H1 (cell line): Measurements from ENCODE around the gene HSD17B10. TPM values are rescaled to one million over a fixed set of nuclear protein-coding genes. Genes with fewer than 3 reads are reported as not detected.

Experiments
- CTCF ChIA-PET: fragments of 300-600 bp; sonication (Branson Sonifier 250); formaldehyde crosslinking; loops from one replicate; lab custom pipeline; 2021; ENCODE audit not compliant: partially characterized antibody; lab: Charles Lee
- POLR2A ChIA-PET: fragments of 300-600 bp; sonication (Branson Sonifier 250); formaldehyde crosslinking; loops from one replicate; lab custom pipeline; 2021; ENCODE audit warnings: inconsistent platforms; ENCODE audit not compliant: partially characterized antibody; lab: Charles Lee
- DNase-seq, 2 experiments: peaks; one replicate each; pipeline versions ENCODE4 v3.0.0 to v3.0.0-alpha.2; 2010 to 2022; ENCODE audit warnings: low spot score in 2 of 2, low read depth in 1 of 2, mixed read lengths in 1 of 2
- FAIRE-seq: peaks from 2 replicates; lab custom pipeline; 2011; peaks lifted over from hg19 to GRCh38; lab: Jason Lieb, UNC
- H2AFZ ChIP-seq: 2 replicates; pipeline ENCODE4 v1.8.1; 2012; ENCODE audit warnings: low read length, inconsistent platforms
- H2AK5ac ChIP-seq: 2 replicates; pipeline ENCODE4 v1.6.1; 2013; ENCODE audit warnings: low read depth, low read length
- H2BK120ac ChIP-seq: replicated peaks from 2 replicates; pipeline ENCODE3; 2013; ENCODE audit warnings: low read depth, low read length, inconsistent platforms
- H2BK12ac ChIP-seq: 2 replicates; pipeline ENCODE4 v1.6.1; 2013; ENCODE audit warnings: low read depth, low read length
- H2BK15ac ChIP-seq: 2 replicates; pipeline ENCODE4 v1.6.1; 2013; ENCODE audit warnings: low read length
- H2BK20ac ChIP-seq: 2 replicates; pipeline ENCODE4 v1.6.1; 2013; ENCODE audit warnings: low read length
- H2BK5ac ChIP-seq: 2 replicates; pipeline ENCODE4 v1.6.1; 2013; ENCODE audit warnings: low read depth, low read length
- H3K14ac ChIP-seq: 2 replicates; pipeline ENCODE4 v1.6.1; 2013; ENCODE audit warnings: inconsistent platforms; ENCODE audit not compliant: insufficient read length
- H3K18ac ChIP-seq: 2 replicates; pipeline ENCODE4 v1.6.1; 2013; ENCODE audit warnings: low read length; ENCODE audit errors: extremely low read depth
- H3K23ac ChIP-seq: 2 replicates; pipeline ENCODE4 v1.6.1; 2013; ENCODE audit warnings: inconsistent platforms; ENCODE audit not compliant: insufficient read length
- H3K23me2 ChIP-seq: 2 replicates; pipeline ENCODE4 v1.6.1; 2013; ENCODE audit warnings: low read depth, low read length
- H3K27ac ChIP-seq: 2 replicates; pipeline ENCODE4 v1.6.1; 2011; ENCODE audit warnings: low read depth, low read length, inconsistent platforms
- H3K27me3 ChIP-seq, 4 experiments: replicated peaks in 1 of 4; 1 replicate in 1 of 4; 2 replicates in 3 of 4; pipeline versions ENCODE4 v1.6.1 to v1.8.1; 2011 to 2013; ENCODE audit warnings: low read length in 3 of 4, mild to moderate bottlenecking in 3 of 4, inconsistent platforms in 2 of 4, mixed read lengths in 2 of 4, moderate library complexity in 1 of 4; ENCODE audit not compliant: control insufficient read depth in 3 of 4, insufficient read depth in 3 of 4; ENCODE audit errors: extremely low read depth in 1 of 4
- H3K36me3 ChIP-seq, 4 experiments: 2 replicates each; pipeline versions ENCODE4 v1.6.1 to v1.8.1; 2011 to 2013; ENCODE audit warnings: mild to moderate bottlenecking in 4 of 4, low read length in 3 of 4, moderate library complexity in 2 of 4, control low read depth in 1 of 4, inconsistent platforms in 1 of 4; ENCODE audit not compliant: insufficient read depth in 4 of 4, control insufficient read depth in 2 of 4
- H3K4ac ChIP-seq: replicated peaks from 2 replicates; pipeline ENCODE3; 2013; ENCODE audit warnings: low read length, low read depth, mixed read lengths, inconsistent platforms; ENCODE audit not compliant: insufficient read length
- H3K4me1 ChIP-seq, 4 experiments: replicated peaks in 1 of 4; 1 replicate in 1 of 4; 2 replicates in 3 of 4; pipeline versions ENCODE4 v1.6.1 to v1.8.1; 2011 to 2013; ENCODE audit warnings: low read length in 3 of 4, inconsistent platforms in 2 of 4, mixed read lengths in 1 of 4; ENCODE audit not compliant: insufficient read depth in 4 of 4, control insufficient read depth in 3 of 4
- H3K4me2 ChIP-seq, 2 experiments: 2 replicates each; pipeline versions ENCODE4 v1.6.1 to v1.8.1; 2011 to 2013; ENCODE audit warnings: low read depth in 2 of 2, low read length in 2 of 2, control low read depth in 1 of 2, inconsistent platforms in 1 of 2, mild to moderate bottlenecking in 1 of 2; ENCODE audit not compliant: insufficient read depth in 1 of 2
- H3K4me3 ChIP-seq, 4 experiments: fragments of 200-600, 300-600 bp in 1 of 4; sonication (generic), shearing (Covaris generic), sonication (Bioruptor Twin) in 1 of 4; 2 replicates each; pipeline versions ENCODE4 v1.5.1 to v1.8.1; 2011 to 2016; ENCODE audit warnings: low read length in 4 of 4, low read depth in 3 of 4, control low read depth in 2 of 4, inconsistent platforms in 2 of 4, mild to moderate bottlenecking in 2 of 4, mixed read lengths in 1 of 4, moderate library complexity in 1 of 4; ENCODE audit not compliant: insufficient read depth in 2 of 4; ENCODE audit errors: extremely low read depth in 1 of 4
- H3K56ac ChIP-seq: replicated peaks from 2 replicates; pipeline ENCODE3; 2013; ENCODE audit warnings: low read depth, mild to moderate bottlenecking, mixed read lengths, low read length, inconsistent platforms; ENCODE audit not compliant: insufficient read length
- H3K79me1 ChIP-seq: 2 replicates; pipeline ENCODE4 v1.6.1; 2013; ENCODE audit warnings: low read depth, low read length, control low read depth
- H3K79me2 ChIP-seq, 2 experiments: 2 replicates each; pipeline versions ENCODE4 v1.6.1 to v1.8.1; 2012 to 2013; ENCODE audit warnings: low read length in 2 of 2, mild to moderate bottlenecking in 2 of 2, inconsistent platforms in 1 of 2; ENCODE audit not compliant: insufficient read depth in 2 of 2, control insufficient read depth in 1 of 2
- H3K9ac ChIP-seq, 4 experiments: replicated peaks in 1 of 4; 1 replicate in 1 of 4; 2 replicates in 3 of 4; pipeline versions ENCODE4 v1.6.1 to v1.8.1; 2011 to 2013; ENCODE audit warnings: low read depth in 3 of 4, low read length in 3 of 4, control low read depth in 2 of 4, mild to moderate bottlenecking in 2 of 4, moderate library complexity in 2 of 4, inconsistent platforms in 1 of 4; ENCODE audit errors: extremely low read depth in 1 of 4
- H3K9me3 ChIP-seq, 2 experiments: 2 replicates each; pipeline versions ENCODE4 v1.6.1 to v1.8.1; 2012 to 2013; ENCODE audit warnings: mild to moderate bottlenecking in 2 of 2, moderate library complexity in 2 of 2, control low read depth in 1 of 2, inconsistent platforms in 1 of 2, low read depth in 1 of 2, low read length in 1 of 2, mixed read lengths in 1 of 2; ENCODE audit not compliant: insufficient read depth in 2 of 2
- H4K20me1 ChIP-seq, 2 experiments: replicated peaks in 1 of 2; 2 replicates each; pipeline versions ENCODE3 to v1.8.1; 2011 to 2013; ENCODE audit warnings: inconsistent platforms in 2 of 2, low read length in 2 of 2, mild to moderate bottlenecking in 1 of 2; ENCODE audit not compliant: insufficient read depth in 2 of 2, control insufficient read depth in 1 of 2
- H4K5ac ChIP-seq: 2 replicates; pipeline ENCODE4 v1.6.1; 2013; ENCODE audit warnings: low read length, low read depth, mixed read lengths, inconsistent platforms; ENCODE audit not compliant: insufficient read length
- H4K8ac ChIP-seq: 2 replicates; pipeline ENCODE4 v1.8.0; 2013; ENCODE audit warnings: mild to moderate bottlenecking, moderate library complexity, low read length, inconsistent platforms; ENCODE audit not compliant: insufficient read depth; ENCODE audit errors: extremely low read depth
- H4K91ac ChIP-seq: replicated peaks from 2 replicates; pipeline ENCODE3; 2013; ENCODE audit warnings: low read length, mixed read lengths, inconsistent platforms; ENCODE audit not compliant: insufficient read length
- BRCA1 ChIP-seq: IDR thresholded peaks from 2 replicates; pipeline ENCODE4 v1.6.1; 2012; ENCODE audit warnings: low read depth, low read length, improper control_type of control experiment
- CBX5 ChIP-seq: fragments of 300-800, 300-1000 bp; sonication (generic); IDR thresholded peaks from 2 replicates; pipeline ENCODE4 v1.7.1; 2016; ENCODE audit warnings: antibody characterized with exemption, low read length, low read depth
- CHD1 ChIP-seq: IDR thresholded peaks from 2 replicates; pipeline ENCODE4 v1.6.1; 2012; ENCODE audit warnings: low read depth, low read length, improper control_type of control experiment
- EP300 ChIP-seq, 2 experiments: IDR thresholded peaks; 1 replicate in 1 of 2; 2 replicates in 1 of 2; pipeline ENCODE4 v1.6.1; 2011 to 2012; ENCODE audit warnings: low read depth in 2 of 2, low read length in 2 of 2, mild to moderate bottlenecking in 2 of 2, borderline replicate concordance in 1 of 2, inconsistent platforms in 1 of 2, moderate library complexity in 1 of 2
- GTF2F1 ChIP-seq: IDR thresholded peaks from 2 replicates; pipeline ENCODE4 v1.6.1; 2012; ENCODE audit warnings: low read depth, low read length, improper control_type of control experiment, borderline replicate concordance
- JUN ChIP-seq: IDR thresholded peaks from 2 replicates; pipeline ENCODE4 v1.6.1; 2011; ENCODE audit warnings: low read depth, mild to moderate bottlenecking, improper control_type of control experiment, low read length
- KDM5A ChIP-seq: fragments of 200-600 bp; IDR thresholded peaks from 2 replicates; pipeline ENCODE4 v1.7.1; 2012; ENCODE audit warnings: mild to moderate bottlenecking, low read length, inconsistent platforms, mixed read lengths
- POU5F1 ChIP-seq: IDR thresholded peaks from 2 replicates; pipeline ENCODE4 v1.6.1; 2011; ENCODE audit warnings: low read depth, mild to moderate bottlenecking, low read length, moderate library complexity
- RBBP5 ChIP-seq: IDR thresholded peaks from 2 replicates; pipeline ENCODE4 v1.7.1; 2012; ENCODE audit warnings: low read depth, mild to moderate bottlenecking, inconsistent platforms, low read length, moderate library complexity, borderline replicate concordance
- RFX5 ChIP-seq: IDR thresholded peaks from 2 replicates; pipeline ENCODE4 v1.6.1; 2011; ENCODE audit warnings: low read depth, low read length, improper control_type of control experiment, borderline replicate concordance
- TBP ChIP-seq: IDR thresholded peaks from 2 replicates; pipeline ENCODE4 v1.6.1; 2011; ENCODE audit warnings: low read depth, low read length, improper control_type of control experiment
- ZNF274 ChIP-seq: IDR thresholded peaks from 2 replicates; pipeline ENCODE4 v1.7.0; 2012; ENCODE audit warnings: low read length, borderline replicate concordance; ENCODE audit errors: extremely low read depth
- WGBS, 2 experiments: shearing (Covaris generic) in 1 of 2; methylation state at CpG; one replicate each; pipeline versions ENCODE4 v1.1.6 to v1.1.7; 2013 to 2015; ENCODE audit warnings: low lambda C conversion rate in 2 of 2, mixed read lengths in 2 of 2, inconsistent platforms in 1 of 2, low coverage in 1 of 2, missing lambda C conversion rate in 1 of 2; ENCODE audit not compliant: insufficient replicate concordance in 2 of 2, insufficient coverage in 1 of 2, insufficient read length in 1 of 2; ENCODE audit errors: extremely low coverage in 1 of 2, missing lambda C conversion rate in 1 of 2; 5-methylcytosine and 5-hydroxymethylcytosine counted together
- polyA plus RNA-seq, 7 experiments: library from polyadenylated mRNA; depleted of rRNA in 3 of 7; stranded (reverse) in 5 of 7; unstranded in 2 of 7; fragments of >200 nt in 5 of 7; fragments of 200-250 nt in 2 of 7; gene quantifications; 1 replicate in 5 of 7; 2 replicates in 1 of 7; 4 replicates in 1 of 7; pipeline versions ENCODE4 v1.2.1 to v1.2.3, GENCODE V29; 2011 to 2013; ENCODE audit warnings: missing spikeins in 2 of 7, mixed read lengths in 2 of 7
- total RNA-seq: library from RNA; stranded (reverse); fragmentation: NEBNext Ultra II Directional; extraction: Animal tissue kit (Norgen Biotek cat#: 25700); gene quantifications from 2 replicates; pipeline ENCODE4 v1.2.1, GENCODE V29; 2021
- TF ChIP-seq, protein P1 (sequence below): IDR thresholded peaks from 2 replicates; pipeline ENCODE4 v1.6.1; 2012; ENCODE audit warnings: inconsistent platforms
- TF ChIP-seq, protein P2 (sequence below): IDR thresholded peaks from 2 replicates; pipeline ENCODE4 v1.6.1; 2012; ENCODE audit warnings: inconsistent platforms

HSD17B10 gene
- total and polyA plus RNA-seq, 2 of the 8 experiments (the other 6 are each of a cell fraction or from before 2014, with no cell fraction given), result 114 to 236 TPM

DNA sequence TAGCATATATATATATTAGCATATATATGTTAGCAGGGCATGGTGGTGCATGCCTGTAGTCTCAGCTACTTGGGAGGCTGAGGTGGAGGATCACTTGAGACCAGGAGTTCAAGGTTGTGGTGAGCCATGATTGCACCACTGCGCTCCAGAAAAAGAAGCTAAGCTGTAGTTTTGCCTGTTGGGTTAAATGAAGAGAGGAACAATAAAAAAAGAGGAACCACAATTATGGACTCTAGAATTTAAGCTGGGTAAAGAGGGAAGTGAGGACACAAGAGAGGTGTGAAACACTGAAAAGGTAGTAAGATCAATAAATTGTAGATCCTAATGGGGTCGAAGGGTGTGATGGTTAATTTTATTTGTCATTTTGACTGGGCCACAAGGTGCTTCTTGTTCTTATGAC lies 40.5 kb upstream of the HSD17B10 start:
- H3K9ac ChIP-seq, result no peak overlapping the region
- FAIRE-seq (no peak), DNase-seq (no peak)
- no peaks in the 10 kb centered on the region for H3K23me2 ChIP-seq
- no peak overlapping the region for H2AK5ac ChIP-seq
- no peaks in the 10 kb centered on the region for H3K79me1 ChIP-seq
- H3K4me1 ChIP-seq, result no peaks in the 10 kb centered on the region
- no peak overlapping the region for H4K91ac ChIP-seq
- no peak overlapping the region for H3K4me2 ChIP-seq
- no peak overlapping the region for H2BK5ac ChIP-seq
- H2BK12ac ChIP-seq, result no peak overlapping the region
- no peaks in the 10 kb centered on the region for H4K20me1 ChIP-seq
- H3K18ac ChIP-seq, result no peak overlapping the region
- no peak overlapping the region for H3K27ac ChIP-seq
- no peak overlapping the region for H3K23ac ChIP-seq
- H3K9me3 ChIP-seq, result no peaks in the 10 kb centered on the region
- no peak overlapping the region for H4K8ac ChIP-seq
- no peak overlapping the region for H3K4me3 ChIP-seq
- no peaks in the 10 kb centered on the region for H3K79me2 ChIP-seq
- no peak overlapping the region for H3K56ac ChIP-seq
- WGBS, 2 experiments, result 100% methylated on average over 1 of the region's 2 CpGs; no CpG with 5 or more reads in 1 of the 2 experiments
- H4K5ac ChIP-seq, result no peak overlapping the region
- no peaks in the 10 kb centered on the region for H3K27me3 ChIP-seq
- no peak overlapping the region for H2BK15ac ChIP-seq
- no peak overlapping the region for H2BK120ac ChIP-seq
- ChIA-PET POLR2A (no interaction called here), CTCF (interaction anchor here (0.9 kb wide), 1 partner anchor 161 kb away, joined by 4 read pairs; no protein-coding TSS in a partner anchor)
- H2BK20ac ChIP-seq, result no peak overlapping the region
- H3K14ac ChIP-seq, result no peak overlapping the region
- H2AFZ ChIP-seq, result no peak overlapping the region
- no peaks in the 10 kb centered on the region for H3K36me3 ChIP-seq
- H3K4ac ChIP-seq, result no peak overlapping the region
- TF ChIP-seq RBBP5 (no peak), EP300 (IDR thresholded peaks at IDR 0.05; ENCODE audit: borderline replicate concordance in 1 of 2, low read depth in 2 of 2, low read length in 2 of 2) (no peak), JUN (no peak), ZNF274 (no peak), CBX5 (no peak), CHD1 (no peak), TBP (no peak), KDM5A (no peak), GTF2F1 (no peak), RFX5 (no peak), POU5F1 (no peak), BRCA1 (no peak)
- TF ChIP-seq, protein P1, sequence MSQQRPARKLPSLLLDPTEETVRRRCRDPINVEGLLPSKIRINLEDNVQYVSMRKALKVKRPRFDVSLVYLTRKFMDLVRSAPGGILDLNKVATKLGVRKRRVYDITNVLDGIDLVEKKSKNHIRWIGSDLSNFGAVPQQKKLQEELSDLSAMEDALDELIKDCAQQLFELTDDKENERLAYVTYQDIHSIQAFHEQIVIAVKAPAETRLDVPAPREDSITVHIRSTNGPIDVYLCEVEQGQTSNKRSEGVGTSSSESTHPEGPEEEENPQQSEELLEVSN, result no peak
- TF ChIP-seq, protein P2, sequence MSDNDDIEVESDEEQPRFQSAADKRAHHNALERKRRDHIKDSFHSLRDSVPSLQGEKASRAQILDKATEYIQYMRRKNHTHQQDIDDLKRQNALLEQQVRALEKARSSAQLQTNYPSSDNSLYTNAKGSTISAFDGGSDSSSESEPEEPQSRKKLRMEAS, result no peak
